ENCODE results near the gene ZNF408.

DNA sequence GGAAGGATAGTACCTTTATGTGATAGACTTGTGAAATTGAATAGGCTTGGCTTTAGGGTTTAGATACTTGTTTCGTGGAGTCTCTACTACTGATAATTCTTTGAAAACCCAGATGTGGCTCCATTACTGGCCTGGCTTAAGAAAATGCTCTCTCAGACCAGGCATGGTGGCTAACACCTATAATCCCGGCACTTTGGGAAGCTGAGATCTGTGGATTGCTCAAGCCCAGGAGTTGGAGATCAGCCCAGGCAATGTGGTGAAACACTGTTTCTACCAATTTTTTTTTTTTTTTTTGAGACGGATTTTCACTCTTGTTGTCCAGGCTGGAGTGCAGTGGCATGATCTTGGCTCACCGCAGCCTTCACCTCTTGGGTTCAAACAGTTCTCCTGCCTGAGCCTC is 42.6 kb upstream of the ZNF408 start:
- TF ChIP-seq, protein P1, sequence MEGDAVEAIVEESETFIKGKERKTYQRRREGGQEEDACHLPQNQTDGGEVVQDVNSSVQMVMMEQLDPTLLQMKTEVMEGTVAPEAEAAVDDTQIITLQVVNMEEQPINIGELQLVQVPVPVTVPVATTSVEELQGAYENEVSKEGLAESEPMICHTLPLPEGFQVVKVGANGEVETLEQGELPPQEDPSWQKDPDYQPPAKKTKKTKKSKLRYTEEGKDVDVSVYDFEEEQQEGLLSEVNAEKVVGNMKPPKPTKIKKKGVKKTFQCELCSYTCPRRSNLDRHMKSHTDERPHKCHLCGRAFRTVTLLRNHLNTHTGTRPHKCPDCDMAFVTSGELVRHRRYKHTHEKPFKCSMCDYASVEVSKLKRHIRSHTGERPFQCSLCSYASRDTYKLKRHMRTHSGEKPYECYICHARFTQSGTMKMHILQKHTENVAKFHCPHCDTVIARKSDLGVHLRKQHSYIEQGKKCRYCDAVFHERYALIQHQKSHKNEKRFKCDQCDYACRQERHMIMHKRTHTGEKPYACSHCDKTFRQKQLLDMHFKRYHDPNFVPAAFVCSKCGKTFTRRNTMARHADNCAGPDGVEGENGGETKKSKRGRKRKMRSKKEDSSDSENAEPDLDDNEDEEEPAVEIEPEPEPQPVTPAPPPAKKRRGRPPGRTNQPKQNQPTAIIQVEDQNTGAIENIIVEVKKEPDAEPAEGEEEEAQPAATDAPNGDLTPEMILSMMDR (optimal IDR thresholded peaks at IDR 0.05 in 1 of 3, IDR thresholded peaks at IDR 0.05 in 1 of 3, conservative IDR thresholded peaks at IDR 0.05 in 1 of 3; ENCODE audit: extremely low read depth in 1 of 3, insufficient read depth in 2 of 3, low read length in 3 of 3): no peak
- no peak for TF ChIP-seq EZH2 (IDR thresholded peaks at IDR 0.05; ENCODE audit: low read length)

All from keratinocyte (primary cell).